ENCODE measurements around the gene DEXI. TPM values are rescaled to one million over a fixed set of nuclear protein-coding genes. Genes with fewer than 3 reads are reported as not detected.
A peak's percentile ranks its signal among the peaks of the same experiment; 100 is the strongest.

The DEXI gene
- total and polyA plus RNA-seq, 2 of the 13 experiments (the other 11 are each of a cell fraction or from before 2014, with no cell fraction given): 51.5 to 70.4 TPM

DNA sequence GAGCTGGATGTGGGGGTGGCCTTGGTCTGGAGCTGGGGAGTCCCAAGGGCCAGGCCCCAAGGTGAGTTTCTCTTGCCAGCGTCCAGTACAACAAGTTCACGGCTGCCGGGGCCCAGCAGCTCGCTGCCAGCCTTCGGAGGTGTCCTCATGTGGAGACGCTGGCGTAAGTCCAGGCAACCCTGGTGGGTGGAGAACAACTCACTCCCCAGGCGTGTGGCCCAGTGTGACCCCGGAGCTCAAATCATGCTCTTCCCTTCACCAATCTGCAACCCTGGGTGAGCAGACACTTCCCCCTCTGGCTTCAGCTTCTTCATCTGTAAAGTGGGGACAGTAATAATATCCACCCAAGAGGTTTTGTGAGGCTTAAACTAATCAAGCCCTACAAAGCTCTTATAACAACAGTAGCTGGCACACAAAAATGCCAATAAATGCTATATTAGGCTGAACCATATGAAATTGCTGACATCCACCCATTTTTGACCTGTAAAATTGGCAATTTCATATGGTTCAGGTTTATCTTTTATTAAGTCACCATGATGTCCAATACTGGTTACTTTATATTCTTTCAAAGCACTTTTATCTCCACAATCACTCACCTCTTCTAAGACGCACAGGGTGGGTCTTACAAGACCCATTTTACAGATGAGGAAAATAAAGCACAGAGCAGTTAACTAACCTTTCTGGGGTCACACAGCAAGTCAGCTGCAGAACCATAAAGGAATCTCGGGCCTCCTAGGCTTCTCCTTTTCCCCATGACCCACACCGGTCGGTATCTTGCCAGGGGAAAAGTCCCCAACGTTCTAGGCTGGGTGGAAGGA is 19.7 kb downstream of the DEXI start (continued):
- TF ChIP-seq, protein P1, sequence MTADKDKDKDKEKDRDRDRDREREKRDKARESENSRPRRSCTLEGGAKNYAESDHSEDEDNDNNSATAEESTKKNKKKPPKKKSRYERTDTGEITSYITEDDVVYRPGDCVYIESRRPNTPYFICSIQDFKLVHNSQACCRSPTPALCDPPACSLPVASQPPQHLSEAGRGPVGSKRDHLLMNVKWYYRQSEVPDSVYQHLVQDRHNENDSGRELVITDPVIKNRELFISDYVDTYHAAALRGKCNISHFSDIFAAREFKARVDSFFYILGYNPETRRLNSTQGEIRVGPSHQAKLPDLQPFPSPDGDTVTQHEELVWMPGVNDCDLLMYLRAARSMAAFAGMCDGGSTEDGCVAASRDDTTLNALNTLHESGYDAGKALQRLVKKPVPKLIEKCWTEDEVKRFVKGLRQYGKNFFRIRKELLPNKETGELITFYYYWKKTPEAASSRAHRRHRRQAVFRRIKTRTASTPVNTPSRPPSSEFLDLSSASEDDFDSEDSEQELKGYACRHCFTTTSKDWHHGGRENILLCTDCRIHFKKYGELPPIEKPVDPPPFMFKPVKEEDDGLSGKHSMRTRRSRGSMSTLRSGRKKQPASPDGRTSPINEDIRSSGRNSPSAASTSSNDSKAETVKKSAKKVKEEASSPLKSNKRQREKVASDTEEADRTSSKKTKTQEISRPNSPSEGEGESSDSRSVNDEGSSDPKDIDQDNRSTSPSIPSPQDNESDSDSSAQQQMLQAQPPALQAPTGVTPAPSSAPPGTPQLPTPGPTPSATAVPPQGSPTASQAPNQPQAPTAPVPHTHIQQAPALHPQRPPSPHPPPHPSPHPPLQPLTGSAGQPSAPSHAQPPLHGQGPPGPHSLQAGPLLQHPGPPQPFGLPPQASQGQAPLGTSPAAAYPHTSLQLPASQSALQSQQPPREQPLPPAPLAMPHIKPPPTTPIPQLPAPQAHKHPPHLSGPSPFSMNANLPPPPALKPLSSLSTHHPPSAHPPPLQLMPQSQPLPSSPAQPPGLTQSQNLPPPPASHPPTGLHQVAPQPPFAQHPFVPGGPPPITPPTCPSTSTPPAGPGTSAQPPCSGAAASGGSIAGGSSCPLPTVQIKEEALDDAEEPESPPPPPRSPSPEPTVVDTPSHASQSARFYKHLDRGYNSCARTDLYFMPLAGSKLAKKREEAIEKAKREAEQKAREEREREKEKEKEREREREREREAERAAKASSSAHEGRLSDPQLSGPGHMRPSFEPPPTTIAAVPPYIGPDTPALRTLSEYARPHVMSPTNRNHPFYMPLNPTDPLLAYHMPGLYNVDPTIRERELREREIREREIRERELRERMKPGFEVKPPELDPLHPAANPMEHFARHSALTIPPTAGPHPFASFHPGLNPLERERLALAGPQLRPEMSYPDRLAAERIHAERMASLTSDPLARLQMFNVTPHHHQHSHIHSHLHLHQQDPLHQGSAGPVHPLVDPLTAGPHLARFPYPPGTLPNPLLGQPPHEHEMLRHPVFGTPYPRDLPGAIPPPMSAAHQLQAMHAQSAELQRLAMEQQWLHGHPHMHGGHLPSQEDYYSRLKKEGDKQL (CRISPR knock-in tag; IDR thresholded peaks at IDR 0.05; ENCODE audit: low read depth): no peak
- 0 out of 2 replicates have a peak, but pooled peaks have one; percentile 58 for TF ChIP-seq ISX (CRISPR knock-in tag; conservative IDR thresholded peaks at IDR 0.05)
- TF ChIP-seq, protein P2, sequence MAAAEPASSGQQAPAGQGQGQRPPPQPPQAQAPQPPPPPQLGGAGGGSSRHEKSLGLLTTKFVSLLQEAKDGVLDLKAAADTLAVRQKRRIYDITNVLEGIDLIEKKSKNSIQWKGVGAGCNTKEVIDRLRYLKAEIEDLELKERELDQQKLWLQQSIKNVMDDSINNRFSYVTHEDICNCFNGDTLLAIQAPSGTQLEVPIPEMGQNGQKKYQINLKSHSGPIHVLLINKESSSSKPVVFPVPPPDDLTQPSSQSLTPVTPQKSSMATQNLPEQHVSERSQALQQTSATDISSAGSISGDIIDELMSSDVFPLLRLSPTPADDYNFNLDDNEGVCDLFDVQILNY (CRISPR knock-in tag; conservative IDR thresholded peaks at IDR 0.05): no peak
- TF ChIP-seq CBX1 (IDR thresholded peaks at IDR 0.05; ENCODE audit: low read depth): no peak
- TF ChIP-seq ONECUT2 (CRISPR knock-in tag; IDR thresholded peaks at IDR 0.05): no peak
- TF ChIP-seq THAP11 (CRISPR knock-in tag; IDR thresholded peaks at IDR 0.05): 0 out of 2 replicates have a peak, but pooled peaks have one; percentile 9
- TF ChIP-seq BORCS8-MEF2B (CRISPR knock-in tag; IDR thresholded peaks at IDR 0.05): peak; percentile 18; the same call in 1 of the 2 replicates
- TF ChIP-seq NBN (conservative IDR thresholded peaks at IDR 0.05): no peak
- no peak for TF ChIP-seq KLF11 (CRISPR knock-in tag; IDR thresholded peaks at IDR 0.05)
- TF ChIP-seq ZNF30 (CRISPR knock-in tag; IDR thresholded peaks at IDR 0.05): no peak
- no peak for TF ChIP-seq ZNF605 (CRISPR knock-in tag; IDR thresholded peaks at IDR 0.05)
- no peak for TF ChIP-seq ZNF326 (CRISPR knock-in tag; IDR thresholded peaks at IDR 0.05; ENCODE audit: borderline replicate concordance)
- TF ChIP-seq, protein P3, sequence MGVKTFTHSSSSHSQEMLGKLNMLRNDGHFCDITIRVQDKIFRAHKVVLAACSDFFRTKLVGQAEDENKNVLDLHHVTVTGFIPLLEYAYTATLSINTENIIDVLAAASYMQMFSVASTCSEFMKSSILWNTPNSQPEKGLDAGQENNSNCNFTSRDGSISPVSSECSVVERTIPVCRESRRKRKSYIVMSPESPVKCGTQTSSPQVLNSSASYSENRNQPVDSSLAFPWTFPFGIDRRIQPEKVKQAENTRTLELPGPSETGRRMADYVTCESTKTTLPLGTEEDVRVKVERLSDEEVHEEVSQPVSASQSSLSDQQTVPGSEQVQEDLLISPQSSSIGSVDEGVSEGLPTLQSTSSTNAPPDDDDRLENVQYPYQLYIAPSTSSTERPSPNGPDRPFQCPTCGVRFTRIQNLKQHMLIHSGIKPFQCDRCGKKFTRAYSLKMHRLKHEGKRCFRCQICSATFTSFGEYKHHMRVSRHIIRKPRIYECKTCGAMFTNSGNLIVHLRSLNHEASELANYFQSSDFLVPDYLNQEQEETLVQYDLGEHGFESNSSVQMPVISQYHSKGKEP (CRISPR knock-in tag; IDR thresholded peaks at IDR 0.05): no peak
- TF ChIP-seq HNRNPLL (IDR thresholded peaks at IDR 0.05; ENCODE audit: low read depth, low read length, poor library complexity, severe bottlenecking): peak; percentile 41
- no peak for TF ChIP-seq HOXA5 (CRISPR knock-in tag; IDR thresholded peaks at IDR 0.05)
- TF ChIP-seq, protein P4, sequence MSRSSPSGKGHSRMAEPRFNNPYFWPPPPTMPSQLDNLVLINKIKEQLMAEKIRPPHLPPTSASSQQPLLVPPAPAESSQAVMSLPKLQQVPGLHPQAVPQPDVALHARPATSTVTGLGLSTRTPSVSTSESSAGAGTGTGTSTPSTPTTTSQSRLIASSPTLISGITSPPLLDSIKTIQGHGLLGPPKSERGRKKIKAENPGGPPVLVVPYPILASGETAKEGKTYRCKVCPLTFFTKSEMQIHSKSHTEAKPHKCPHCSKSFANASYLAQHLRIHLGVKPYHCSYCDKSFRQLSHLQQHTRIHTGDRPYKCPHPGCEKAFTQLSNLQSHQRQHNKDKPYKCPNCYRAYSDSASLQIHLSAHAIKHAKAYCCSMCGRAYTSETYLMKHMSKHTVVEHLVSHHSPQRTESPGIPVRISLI (CRISPR knock-in tag; IDR thresholded peaks at IDR 0.05; ENCODE audit: borderline replicate concordance): no peak
- no peak for TF ChIP-seq NCOA1 (CRISPR knock-in tag; IDR thresholded peaks at IDR 0.05)
- no peak for TF ChIP-seq SRSF1 (optimal IDR thresholded peaks at IDR 0.05; ENCODE audit: low read depth, low read length)
- TF ChIP-seq HNF4G (IDR thresholded peaks at IDR 0.05; ENCODE audit: borderline replicate concordance, low read depth, low read length): no peak
- TF ChIP-seq HNF4G (CRISPR knock-in tag; IDR thresholded peaks at IDR 0.05; ENCODE audit: borderline replicate concordance, low read depth): no peak
- TF ChIP-seq, protein P5, sequence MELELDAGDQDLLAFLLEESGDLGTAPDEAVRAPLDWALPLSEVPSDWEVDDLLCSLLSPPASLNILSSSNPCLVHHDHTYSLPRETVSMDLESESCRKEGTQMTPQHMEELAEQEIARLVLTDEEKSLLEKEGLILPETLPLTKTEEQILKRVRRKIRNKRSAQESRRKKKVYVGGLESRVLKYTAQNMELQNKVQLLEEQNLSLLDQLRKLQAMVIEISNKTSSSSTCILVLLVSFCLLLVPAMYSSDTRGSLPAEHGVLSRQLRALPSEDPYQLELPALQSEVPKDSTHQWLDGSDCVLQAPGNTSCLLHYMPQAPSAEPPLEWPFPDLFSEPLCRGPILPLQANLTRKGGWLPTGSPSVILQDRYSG (CRISPR knock-in tag; IDR thresholded peaks at IDR 0.05): no peak
